ENCODE data around the gene GRID1. TPM values are rescaled to one million over a fixed set of nuclear protein-coding genes. Genes with fewer than 3 reads are reported as not detected.

GRID1 gene
- polyA plus RNA-seq, 1 of the 3 experiments (the other 2 are of a cell fraction) = 0.13 TPM

DNA sequence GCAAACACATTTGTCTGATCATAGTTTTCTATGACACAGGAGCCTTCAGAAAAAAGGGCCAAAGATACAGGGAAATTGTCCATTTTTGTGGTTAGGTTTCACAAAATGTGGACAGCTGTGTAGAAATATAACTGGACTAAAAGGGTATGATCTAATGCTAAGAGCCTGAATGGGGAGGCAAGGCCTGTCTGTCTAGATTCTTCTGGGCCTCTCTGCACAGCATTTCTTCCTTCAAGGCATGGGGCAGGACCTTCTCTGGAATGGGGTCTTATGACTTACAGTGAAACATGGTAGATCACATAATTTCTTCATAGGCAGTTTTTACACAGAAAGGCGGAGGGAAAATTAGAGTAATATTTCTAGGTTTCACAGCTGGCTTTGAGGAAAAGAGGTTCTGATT is 795.7 kb downstream of the GRID1 start:
- DNase-seq = no peak
- no peaks in the 10 kb centered on the region for H3K27me3 ChIP-seq (ENCODE audit: insufficient read depth)
- H3K36me3 ChIP-seq (replicated peaks in 1 of 2; ENCODE audit: control insufficient read depth in 1 of 2, insufficient read depth in 2 of 2, low read length in 1 of 2) = no peaks in the 10 kb centered on the region
- H3K9ac ChIP-seq = no peak overlapping the region
- H3K9me2 ChIP-seq = no peaks in the 10 kb centered on the region
- no peak overlapping the region for H3K27ac ChIP-seq (ENCODE audit: low read depth in 2 of 2, low read length in 1 of 2)
- H3K4me1 ChIP-seq (ENCODE audit: control insufficient read depth in 1 of 2, insufficient read depth in 2 of 2, low read depth in 1 of 2, low read length in 1 of 2) = no peaks in the 10 kb centered on the region
- ChIA-PET CTCF (interaction anchor here (1.2 kb wide), 1 partner anchor 12 kb away, joined by 5 read pairs; no protein-coding TSS in a partner anchor), POLR2A (no interaction called here)
- H3K4me2 ChIP-seq = no peak overlapping the region
- no peaks in the 10 kb centered on the region for H3K79me2 ChIP-seq (ENCODE audit: insufficient read depth)
- 38% methylated on average over 1 of the region's 1 CpG for WGBS (ENCODE audit: low lambda C conversion rate)
- no peaks in the 10 kb centered on the region for H4K20me1 ChIP-seq (ENCODE audit: insufficient read depth)
- TF ChIP-seq POLR2AphosphoS5 (IDR thresholded peaks at IDR 0.05; ENCODE audit: low read depth, low read length) (no peak), GATA2 (CRISPR knock-in tag; IDR thresholded peaks at IDR 0.05) (no peak), FOSL2 (IDR thresholded peaks at IDR 0.05; ENCODE audit: borderline replicate concordance, low read depth) (no peak), YY1 (IDR thresholded peaks at IDR 0.05; ENCODE audit: low read depth) (no peak), NFIC (IDR thresholded peaks at IDR 0.05; ENCODE audit: borderline replicate concordance) (no peak), RFX5 (IDR thresholded peaks at IDR 0.05; ENCODE audit: low read length) (no peak), FOXM1 (IDR thresholded peaks at IDR 0.05; ENCODE audit: low read depth) (no peak), MEF2A (IDR thresholded peaks at IDR 0.05; ENCODE audit: borderline replicate concordance, low read depth) (no peak), RXRA (IDR thresholded peaks at IDR 0.05; ENCODE audit: borderline replicate concordance, low read depth) (no peak), SMC3 (IDR thresholded peaks at IDR 0.05; ENCODE audit: low read depth, low read length) (no peak), ELF1 (IDR thresholded peaks at IDR 0.05) (no peak), RAD21 (IDR thresholded peaks at IDR 0.05; ENCODE audit: low read length) (no peak), RCOR1 (IDR thresholded peaks at IDR 0.05; ENCODE audit: low read length) (no peak), TEAD4 (IDR thresholded peaks at IDR 0.05; ENCODE audit: borderline replicate concordance, insufficient read depth) (no peak)
- TF ChIP-seq, protein P1, sequence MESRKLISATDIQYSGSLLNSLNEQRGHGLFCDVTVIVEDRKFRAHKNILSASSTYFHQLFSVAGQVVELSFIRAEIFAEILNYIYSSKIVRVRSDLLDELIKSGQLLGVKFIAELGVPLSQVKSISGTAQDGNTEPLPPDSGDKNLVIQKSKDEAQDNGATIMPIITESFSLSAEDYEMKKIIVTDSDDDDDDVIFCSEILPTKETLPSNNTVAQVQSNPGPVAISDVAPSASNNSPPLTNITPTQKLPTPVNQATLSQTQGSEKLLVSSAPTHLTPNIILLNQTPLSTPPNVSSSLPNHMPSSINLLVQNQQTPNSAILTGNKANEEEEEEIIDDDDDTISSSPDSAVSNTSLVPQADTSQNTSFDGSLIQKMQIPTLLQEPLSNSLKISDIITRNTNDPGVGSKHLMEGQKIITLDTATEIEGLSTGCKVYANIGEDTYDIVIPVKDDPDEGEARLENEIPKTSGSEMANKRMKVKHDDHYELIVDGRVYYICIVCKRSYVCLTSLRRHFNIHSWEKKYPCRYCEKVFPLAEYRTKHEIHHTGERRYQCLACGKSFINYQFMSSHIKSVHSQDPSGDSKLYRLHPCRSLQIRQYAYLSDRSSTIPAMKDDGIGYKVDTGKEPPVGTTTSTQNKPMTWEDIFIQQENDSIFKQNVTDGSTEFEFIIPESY (IDR thresholded peaks at IDR 0.05; ENCODE audit: borderline replicate concordance, low read depth) = no peak
- TF ChIP-seq, protein P2, sequence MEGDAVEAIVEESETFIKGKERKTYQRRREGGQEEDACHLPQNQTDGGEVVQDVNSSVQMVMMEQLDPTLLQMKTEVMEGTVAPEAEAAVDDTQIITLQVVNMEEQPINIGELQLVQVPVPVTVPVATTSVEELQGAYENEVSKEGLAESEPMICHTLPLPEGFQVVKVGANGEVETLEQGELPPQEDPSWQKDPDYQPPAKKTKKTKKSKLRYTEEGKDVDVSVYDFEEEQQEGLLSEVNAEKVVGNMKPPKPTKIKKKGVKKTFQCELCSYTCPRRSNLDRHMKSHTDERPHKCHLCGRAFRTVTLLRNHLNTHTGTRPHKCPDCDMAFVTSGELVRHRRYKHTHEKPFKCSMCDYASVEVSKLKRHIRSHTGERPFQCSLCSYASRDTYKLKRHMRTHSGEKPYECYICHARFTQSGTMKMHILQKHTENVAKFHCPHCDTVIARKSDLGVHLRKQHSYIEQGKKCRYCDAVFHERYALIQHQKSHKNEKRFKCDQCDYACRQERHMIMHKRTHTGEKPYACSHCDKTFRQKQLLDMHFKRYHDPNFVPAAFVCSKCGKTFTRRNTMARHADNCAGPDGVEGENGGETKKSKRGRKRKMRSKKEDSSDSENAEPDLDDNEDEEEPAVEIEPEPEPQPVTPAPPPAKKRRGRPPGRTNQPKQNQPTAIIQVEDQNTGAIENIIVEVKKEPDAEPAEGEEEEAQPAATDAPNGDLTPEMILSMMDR (IDR thresholded peaks at IDR 0.05) = no peak
- no peak overlapping the region for H2AFZ ChIP-seq (ENCODE audit: low read depth)
- no peak overlapping the region for H3K4me3 ChIP-seq (ENCODE audit: low read depth in 2 of 2, low read length in 1 of 2)
- H3F3A ChIP-seq (replicated peaks; ENCODE audit: insufficient read depth) = no peaks in the 10 kb centered on the region
- no peaks in the 10 kb centered on the region for H3K9me3 ChIP-seq

DNA sequence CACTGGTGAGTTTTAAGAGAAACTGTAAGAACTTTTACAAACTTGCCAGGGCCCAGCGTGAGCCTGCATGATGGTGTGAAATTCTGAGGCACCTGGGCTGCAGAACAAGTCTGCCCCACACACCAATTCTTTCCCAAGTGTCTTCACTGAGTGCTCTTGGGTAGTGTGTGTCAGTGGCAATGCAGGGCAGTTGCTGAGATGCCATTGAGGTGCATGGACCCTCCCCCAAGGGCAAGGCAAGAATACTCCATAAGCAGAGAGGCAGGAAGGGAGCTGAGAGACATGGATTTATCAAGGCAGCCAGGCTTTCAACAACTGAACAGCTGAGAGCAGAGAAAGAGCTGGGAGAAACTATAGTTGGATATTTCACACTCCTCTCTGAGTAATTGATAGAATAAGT is 801.2 kb downstream of the GRID1 start:
- H3K27me3 ChIP-seq (ENCODE audit: insufficient read depth) = no peaks in the 10 kb centered on the region
- no peak overlapping the region for H3K4me2 ChIP-seq
- H3K9me2 ChIP-seq = 0 out of 2 replicates have a peak, but pooled peaks cover 4% of the 10 kb centered on the region
- H3K9ac ChIP-seq = no peak overlapping the region
- no peaks in the 10 kb centered on the region for H3K36me3 ChIP-seq (replicated peaks in 1 of 2; ENCODE audit: control insufficient read depth in 1 of 2, insufficient read depth in 2 of 2, low read length in 1 of 2)
- ChIA-PET POLR2A (no interaction called here), CTCF (no interaction called here)
- no peak overlapping the region for H3K27ac ChIP-seq (ENCODE audit: low read depth in 2 of 2, low read length in 1 of 2)
- no peaks in the 10 kb centered on the region for H3K79me2 ChIP-seq (ENCODE audit: insufficient read depth)
- H2AFZ ChIP-seq (ENCODE audit: low read depth) = no peak overlapping the region
- 13% methylated on average over 1 of the region's 1 CpG for WGBS (ENCODE audit: low lambda C conversion rate)
- H3K4me1 ChIP-seq (ENCODE audit: control insufficient read depth in 1 of 2, insufficient read depth in 2 of 2, low read depth in 1 of 2, low read length in 1 of 2) = no peaks in the 10 kb centered on the region
- H3K9me3 ChIP-seq = no peaks in the 10 kb centered on the region
- no peak overlapping the region for H3K4me3 ChIP-seq (ENCODE audit: low read depth in 2 of 2, low read length in 1 of 2)
- H4K20me1 ChIP-seq (ENCODE audit: insufficient read depth) = no peaks in the 10 kb centered on the region
- DNase-seq = no peak
- H3F3A ChIP-seq (replicated peaks; ENCODE audit: insufficient read depth) = no peaks in the 10 kb centered on the region
- TF ChIP-seq, protein P3, sequence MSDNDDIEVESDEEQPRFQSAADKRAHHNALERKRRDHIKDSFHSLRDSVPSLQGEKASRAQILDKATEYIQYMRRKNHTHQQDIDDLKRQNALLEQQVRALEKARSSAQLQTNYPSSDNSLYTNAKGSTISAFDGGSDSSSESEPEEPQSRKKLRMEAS (IDR thresholded peaks at IDR 0.05; ENCODE audit: low read depth) = no peak
- TF ChIP-seq GABPA (IDR thresholded peaks at IDR 0.05; ENCODE audit: low read depth) (no peak), RFX5 (IDR thresholded peaks at IDR 0.05; ENCODE audit: low read length) (no peak), CHD2 (IDR thresholded peaks at IDR 0.05; ENCODE audit: low read length, partially characterized antibody) (no peak), YY1 (IDR thresholded peaks at IDR 0.05; ENCODE audit: low read depth) (no peak)
- TF ChIP-seq, protein P4, sequence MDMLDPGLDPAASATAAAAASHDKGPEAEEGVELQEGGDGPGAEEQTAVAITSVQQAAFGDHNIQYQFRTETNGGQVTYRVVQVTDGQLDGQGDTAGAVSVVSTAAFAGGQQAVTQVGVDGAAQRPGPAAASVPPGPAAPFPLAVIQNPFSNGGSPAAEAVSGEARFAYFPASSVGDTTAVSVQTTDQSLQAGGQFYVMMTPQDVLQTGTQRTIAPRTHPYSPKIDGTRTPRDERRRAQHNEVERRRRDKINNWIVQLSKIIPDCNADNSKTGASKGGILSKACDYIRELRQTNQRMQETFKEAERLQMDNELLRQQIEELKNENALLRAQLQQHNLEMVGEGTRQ (IDR thresholded peaks at IDR 0.05; ENCODE audit: borderline replicate concordance, low read depth, low read length) = no peak
- TF ChIP-seq, protein P5, sequence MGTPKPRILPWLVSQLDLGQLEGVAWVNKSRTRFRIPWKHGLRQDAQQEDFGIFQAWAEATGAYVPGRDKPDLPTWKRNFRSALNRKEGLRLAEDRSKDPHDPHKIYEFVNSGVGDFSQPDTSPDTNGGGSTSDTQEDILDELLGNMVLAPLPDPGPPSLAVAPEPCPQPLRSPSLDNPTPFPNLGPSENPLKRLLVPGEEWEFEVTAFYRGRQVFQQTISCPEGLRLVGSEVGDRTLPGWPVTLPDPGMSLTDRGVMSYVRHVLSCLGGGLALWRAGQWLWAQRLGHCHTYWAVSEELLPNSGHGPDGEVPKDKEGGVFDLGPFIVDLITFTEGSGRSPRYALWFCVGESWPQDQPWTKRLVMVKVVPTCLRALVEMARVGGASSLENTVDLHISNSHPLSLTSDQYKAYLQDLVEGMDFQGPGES (IDR thresholded peaks at IDR 0.05; ENCODE audit: low read depth, low read length) = no peak
